GM12874 (cell line): ENCODE results near the gene RPL29.

Experiments used
- CTCF ChIP-seq: IDR thresholded peaks from 2 replicates; pipeline ENCODE4 v1.5.1; 2011; ENCODE audit warnings: low read depth, mild to moderate bottlenecking, control low read depth, low read length, moderate library complexity; ENCODE audit not compliant: insufficient read depth

The RPL29 gene

GRCh38 chr3:52012699-52013098 is 17.0 kb upstream of the RPL29 start:
- no peak for TF ChIP-seq CTCF

GRCh38 chr3:52010431-52010830 is 14.7 kb upstream of the RPL29 start:
- TF ChIP-seq CTCF, result no peak

GRCh38 chr3:52007291-52007690 is 11.6 kb upstream of the RPL29 start:
- no peak for TF ChIP-seq CTCF

- no peak for TF ChIP-seq CTCF
Measured at GRCh38 chr3:52006820-52007133, 11.1 kb upstream of the RPL29 start.

- TF ChIP-seq CTCF, result no peak
Measured at GRCh38 chr3:52006017-52006819, 10.5 kb upstream of the RPL29 start.

- no peak for TF ChIP-seq CTCF
Measured at GRCh38 chr3:52005571-52005986, 9.9 kb upstream of the RPL29 start.

GRCh38 chr3:52004906-52005395 is 9.3 kb upstream of the RPL29 start:
- no peak for TF ChIP-seq CTCF
